Neural cell (in vitro differentiated cells): ENCODE results near the gene FUT9. TPM values are rescaled to one million over a fixed set of nuclear protein-coding genes. Genes with fewer than 3 reads are reported as not detected.

Source experiments
- H2AFZ ChIP-seq: fragments of 200-600, 300-800 bp; sonication (generic), shearing (Covaris generic); 2 replicates; pipeline ENCODE4 v1.6.0; 2014; ENCODE audit warnings: low read depth, mild to moderate bottlenecking, antibody characterized with exemption, low read length, moderate library complexity
- H3F3A ChIP-seq: fragments of 200-600 bp; shearing (Covaris generic); 2 replicates; pipeline ENCODE4 v1.6.1; 2016; ENCODE audit warnings: mild to moderate bottlenecking, moderate library complexity, mixed read lengths, antibody characterized with exemption, low read length; ENCODE audit not compliant: insufficient read depth, poor library complexity, severe bottlenecking
- H3K27ac ChIP-seq: fragments of 200-600, 300-800 bp; sonication (generic), shearing (Covaris generic); 2 replicates; pipeline ENCODE4 v1.5.1; 2014; ENCODE audit warnings: mild to moderate bottlenecking, low read length, moderate library complexity
- H3K27me3 ChIP-seq: fragments of 300-800, 200-600 bp; sonication (generic), shearing (Covaris generic); 2 replicates; pipeline ENCODE4 v1.6.0; 2014; ENCODE audit warnings: mild to moderate bottlenecking, low read depth, low read length, moderate library complexity; ENCODE audit not compliant: insufficient read depth
- H3K36me3 ChIP-seq: fragments of 300-800, 200-600 bp; sonication (generic), shearing (Covaris generic); 2 replicates; pipeline ENCODE4 v1.5.1; 2014; ENCODE audit warnings: mild to moderate bottlenecking, antibody characterized with exemption, low read length, moderate library complexity; ENCODE audit not compliant: insufficient read depth
- H3K4me2 ChIP-seq: fragments of 300-800, 200-600 bp; sonication (generic), shearing (Covaris generic); 2 replicates; pipeline ENCODE4 v1.6.0; 2014; ENCODE audit warnings: mild to moderate bottlenecking, low read length
- H3K4me3 ChIP-seq: fragments of 300-800, 200-600 bp; sonication (generic), shearing (Covaris generic); 2 replicates; pipeline ENCODE4 v1.5.1; 2014; ENCODE audit warnings: mild to moderate bottlenecking, low read length, moderate library complexity
- H3K79me2 ChIP-seq: fragments of 200-600 bp; shearing (Covaris generic); replicated peaks from 2 replicates; pipeline ENCODE4 v1.6.0; 2014; ENCODE audit warnings: mild to moderate bottlenecking, low read length, moderate library complexity; ENCODE audit not compliant: insufficient read depth
- H3K9ac ChIP-seq: fragments of 300-800, 200-600 bp; sonication (generic), shearing (Covaris generic); 2 replicates; pipeline ENCODE4 v1.6.1; 2016; ENCODE audit warnings: mild to moderate bottlenecking, low read length, mixed read lengths
- H3K9me2 ChIP-seq: fragments of 200-600 bp; shearing (Covaris generic); 2 replicates; pipeline ENCODE4 v1.6.1; 2016; ENCODE audit warnings: mild to moderate bottlenecking, low read length, mixed read lengths; ENCODE audit not compliant: insufficient read depth
- H3K9me3 ChIP-seq: fragments of 200-600, 300-800 bp; sonication (generic), shearing (Covaris generic); 2 replicates; pipeline ENCODE4 v1.6.1; 2016; ENCODE audit warnings: mild to moderate bottlenecking, mixed run types, low read length, moderate library complexity, mixed read lengths
- H4K20me1 ChIP-seq: fragments of 200-600 bp; shearing (Covaris generic); 2 replicates; pipeline ENCODE4 v1.6.1; 2016; ENCODE audit warnings: mild to moderate bottlenecking, mixed run types; ENCODE audit not compliant: insufficient read depth
- EP300 ChIP-seq: fragments of 450-650 bp; conservative IDR thresholded peaks from 2 replicates; pipeline ENCODE4 v1.6.1; 2014; ENCODE audit warnings: antibody characterized with exemption, mild to moderate bottlenecking, moderate library complexity; ENCODE audit not compliant: poor library complexity, severe bottlenecking
- EZH2 ChIP-seq: fragments of 200-600, 300-800 bp; shearing (Covaris generic), sonication (generic); IDR thresholded peaks from 2 replicates; pipeline ENCODE4 v1.6.1; 2014; ENCODE audit warnings: antibody characterized with exemption, low read length, borderline replicate concordance, mild to moderate bottlenecking; ENCODE audit not compliant: insufficient read depth, poor library complexity, severe bottlenecking
- MXI1 ChIP-seq: fragments of 450-650 bp; conservative IDR thresholded peaks from 2 replicates; pipeline ENCODE4 v1.6.1; 2014; ENCODE audit warnings: antibody characterized with exemption, mild to moderate bottlenecking; ENCODE audit not compliant: poor library complexity, severe bottlenecking
- POLR2AphosphoS5 ChIP-seq: IDR thresholded peaks from 2 replicates; pipeline ENCODE4 v1.6.1; 2012
- RAD21 ChIP-seq: fragments of 450-650 bp; conservative IDR thresholded peaks from 2 replicates; pipeline ENCODE4 v1.6.1; 2014; ENCODE audit warnings: antibody characterized with exemption, mild to moderate bottlenecking, moderate library complexity
- SMC3 ChIP-seq: fragments of 450-650 bp; conservative IDR thresholded peaks from 2 replicates; pipeline ENCODE4 v1.6.1; 2014; ENCODE audit warnings: antibody characterized with exemption, mild to moderate bottlenecking, moderate library complexity; ENCODE audit not compliant: poor library complexity
- TAF1 ChIP-seq: IDR thresholded peaks from 2 replicates; pipeline ENCODE4 v1.6.1; 2012; ENCODE audit warnings: low read depth
- polyA minus RNA-seq: library from RNA; depleted of rRNA, polyadenylated mRNA; stranded (reverse); fragments of >200 nt; gene quantifications from 2 replicates; pipeline ENCODE4 v1.2.3, GENCODE V29; 2014
- polyA plus RNA-seq: library from polyadenylated mRNA; depleted of rRNA; stranded (reverse); fragments of >200 nt; gene quantifications from 2 replicates; pipeline ENCODE4 v1.2.3, GENCODE V29; 2014
- TF ChIP-seq, protein P1 (sequence below): fragments of 450-650 bp; IDR thresholded peaks from 2 replicates; pipeline ENCODE4 v1.5.1; 2014; ENCODE audit warnings: antibody characterized with exemption, mild to moderate bottlenecking, moderate library complexity; ENCODE audit not compliant: poor library complexity, severe bottlenecking
- TF ChIP-seq, protein P2 (sequence below): IDR thresholded peaks from 2 replicates; pipeline ENCODE4 v1.6.1; 2012; ENCODE audit warnings: borderline replicate concordance

FUT9 gene
- 16.1 and 18.5 TPM in 2 replicates for polyA plus RNA-seq
- 44.1 and 58.9 TPM in 2 replicates for polyA minus RNA-seq

DNA sequence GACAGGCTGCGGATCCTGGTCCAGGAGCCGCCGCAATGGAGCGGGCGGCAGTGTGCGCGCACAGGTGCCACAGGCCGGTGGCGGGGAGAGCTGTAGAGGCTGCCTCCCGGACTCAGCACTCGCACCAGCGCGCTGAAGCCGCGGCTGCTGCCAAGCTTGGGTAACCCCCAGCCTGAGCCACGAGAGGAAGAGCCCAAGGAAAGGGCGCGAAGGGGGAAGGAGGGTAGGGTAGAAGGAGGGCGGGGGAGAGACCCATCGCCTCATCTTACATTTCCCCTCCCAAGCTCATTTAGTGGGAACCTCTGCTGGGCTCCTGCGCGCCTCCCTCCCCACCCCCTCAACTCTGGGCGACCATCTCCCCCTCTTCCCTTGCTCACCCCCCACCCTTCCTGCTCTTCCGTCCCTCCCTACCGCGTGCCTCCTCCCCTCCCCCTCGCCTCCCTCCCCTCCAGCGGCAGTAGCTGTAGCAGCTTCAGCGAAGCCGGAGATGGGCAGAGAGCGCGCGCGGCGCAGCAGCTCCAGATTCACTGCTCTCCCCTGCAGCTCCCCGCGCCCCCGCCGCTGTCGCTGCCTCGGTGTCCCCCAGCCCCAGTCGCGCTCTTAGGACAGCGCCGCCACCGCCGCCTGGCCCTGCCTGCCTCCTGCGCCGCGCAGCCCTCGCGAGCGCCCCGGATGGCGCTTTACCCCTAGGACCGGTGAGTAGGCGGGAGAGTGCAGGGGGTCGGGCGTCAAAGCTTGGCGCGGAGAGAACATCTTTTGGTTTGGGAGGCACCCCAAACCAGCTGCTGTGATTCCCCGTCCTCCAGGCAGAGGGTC is at the start of gene FUT9:
Gene FUT9, plus strand, starts transcription at position 457 of the 816 bp plus-strand sequence. CDS start 187,182 bp downstream, outside the sequence.
- Histone ChIP-seq H3K4me2 (peak within 1 kb of the TSS; percentile 74), H3K9me2 (no peaks in the 10 kb centered on the region), H3K9me3 (no peaks in the 10 kb centered on the region), H3K79me2 (peaks cover 26% of the 10 kb centered on the region), H3K9ac (peak within 1 kb of the TSS; percentile 84), H3K27me3 (no peaks in the 10 kb centered on the region), H3K36me3 (no peaks in the 10 kb centered on the region), H3F3A (no peaks in the 10 kb centered on the region), H3K27ac (peak within 1 kb of the TSS; percentile 84), H3K4me3 (peak within 1 kb of the TSS; percentile 81), H2AFZ (peak within 1 kb of the TSS; percentile 87), H4K20me1 (no peaks in the 10 kb centered on the region)
- TF ChIP-seq POLR2AphosphoS5 (peak; percentile 58), MXI1 (peak; percentile 78), EZH2 (no peak), TAF1 (peak; percentile 72), RAD21 (peak; percentile 58), EP300 (peak; percentile 4), SMC3 (peak; percentile 60)
- TF ChIP-seq, protein P1, sequence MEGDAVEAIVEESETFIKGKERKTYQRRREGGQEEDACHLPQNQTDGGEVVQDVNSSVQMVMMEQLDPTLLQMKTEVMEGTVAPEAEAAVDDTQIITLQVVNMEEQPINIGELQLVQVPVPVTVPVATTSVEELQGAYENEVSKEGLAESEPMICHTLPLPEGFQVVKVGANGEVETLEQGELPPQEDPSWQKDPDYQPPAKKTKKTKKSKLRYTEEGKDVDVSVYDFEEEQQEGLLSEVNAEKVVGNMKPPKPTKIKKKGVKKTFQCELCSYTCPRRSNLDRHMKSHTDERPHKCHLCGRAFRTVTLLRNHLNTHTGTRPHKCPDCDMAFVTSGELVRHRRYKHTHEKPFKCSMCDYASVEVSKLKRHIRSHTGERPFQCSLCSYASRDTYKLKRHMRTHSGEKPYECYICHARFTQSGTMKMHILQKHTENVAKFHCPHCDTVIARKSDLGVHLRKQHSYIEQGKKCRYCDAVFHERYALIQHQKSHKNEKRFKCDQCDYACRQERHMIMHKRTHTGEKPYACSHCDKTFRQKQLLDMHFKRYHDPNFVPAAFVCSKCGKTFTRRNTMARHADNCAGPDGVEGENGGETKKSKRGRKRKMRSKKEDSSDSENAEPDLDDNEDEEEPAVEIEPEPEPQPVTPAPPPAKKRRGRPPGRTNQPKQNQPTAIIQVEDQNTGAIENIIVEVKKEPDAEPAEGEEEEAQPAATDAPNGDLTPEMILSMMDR = peak; percentile 80
- TF ChIP-seq, protein P2, sequence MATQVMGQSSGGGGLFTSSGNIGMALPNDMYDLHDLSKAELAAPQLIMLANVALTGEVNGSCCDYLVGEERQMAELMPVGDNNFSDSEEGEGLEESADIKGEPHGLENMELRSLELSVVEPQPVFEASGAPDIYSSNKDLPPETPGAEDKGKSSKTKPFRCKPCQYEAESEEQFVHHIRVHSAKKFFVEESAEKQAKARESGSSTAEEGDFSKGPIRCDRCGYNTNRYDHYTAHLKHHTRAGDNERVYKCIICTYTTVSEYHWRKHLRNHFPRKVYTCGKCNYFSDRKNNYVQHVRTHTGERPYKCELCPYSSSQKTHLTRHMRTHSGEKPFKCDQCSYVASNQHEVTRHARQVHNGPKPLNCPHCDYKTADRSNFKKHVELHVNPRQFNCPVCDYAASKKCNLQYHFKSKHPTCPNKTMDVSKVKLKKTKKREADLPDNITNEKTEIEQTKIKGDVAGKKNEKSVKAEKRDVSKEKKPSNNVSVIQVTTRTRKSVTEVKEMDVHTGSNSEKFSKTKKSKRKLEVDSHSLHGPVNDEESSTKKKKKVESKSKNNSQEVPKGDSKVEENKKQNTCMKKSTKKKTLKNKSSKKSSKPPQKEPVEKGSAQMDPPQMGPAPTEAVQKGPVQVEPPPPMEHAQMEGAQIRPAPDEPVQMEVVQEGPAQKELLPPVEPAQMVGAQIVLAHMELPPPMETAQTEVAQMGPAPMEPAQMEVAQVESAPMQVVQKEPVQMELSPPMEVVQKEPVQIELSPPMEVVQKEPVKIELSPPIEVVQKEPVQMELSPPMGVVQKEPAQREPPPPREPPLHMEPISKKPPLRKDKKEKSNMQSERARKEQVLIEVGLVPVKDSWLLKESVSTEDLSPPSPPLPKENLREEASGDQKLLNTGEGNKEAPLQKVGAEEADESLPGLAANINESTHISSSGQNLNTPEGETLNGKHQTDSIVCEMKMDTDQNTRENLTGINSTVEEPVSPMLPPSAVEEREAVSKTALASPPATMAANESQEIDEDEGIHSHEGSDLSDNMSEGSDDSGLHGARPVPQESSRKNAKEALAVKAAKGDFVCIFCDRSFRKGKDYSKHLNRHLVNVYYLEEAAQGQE = peak; percentile 29

GRCh38 chr6:95967594-95967993 is 48.2 kb upstream of the FUT9 start:
- TF ChIP-seq, protein P2 = no peak
- TF ChIP-seq EZH2 = no peak
- TF ChIP-seq POLR2AphosphoS5 = no peak
- TF ChIP-seq MXI1 = no peak
- no peak for TF ChIP-seq TAF1
- TF ChIP-seq SMC3 = no peak
- TF ChIP-seq EP300 = no peak
- TF ChIP-seq RAD21 = no peak
- TF ChIP-seq, protein P1 = no peak

More at GRCh38 chr6:95967594-95967993, 48.2 kb upstream of the FUT9 start:
- H3K36me3 ChIP-seq = no peaks in the 10 kb centered on the region
- no peak overlapping the region for H3K9ac ChIP-seq
- H3K79me2 ChIP-seq = no peaks in the 10 kb centered on the region
- H3K4me2 ChIP-seq = no peak overlapping the region
- H3K27ac ChIP-seq = no peak overlapping the region
- H4K20me1 ChIP-seq = no peaks in the 10 kb centered on the region
- H2AFZ ChIP-seq = no peak overlapping the region
- no peaks in the 10 kb centered on the region for H3F3A ChIP-seq
- H3K27me3 ChIP-seq = no peaks in the 10 kb centered on the region
- H3K9me2 ChIP-seq = no peaks in the 10 kb centered on the region
- H3K4me3 ChIP-seq = no peak overlapping the region
- H3K9me3 ChIP-seq = no peaks in the 10 kb centered on the region
